Measurements from ENCODE around the gene SAMM50.

Gene SAMM50

DNA sequence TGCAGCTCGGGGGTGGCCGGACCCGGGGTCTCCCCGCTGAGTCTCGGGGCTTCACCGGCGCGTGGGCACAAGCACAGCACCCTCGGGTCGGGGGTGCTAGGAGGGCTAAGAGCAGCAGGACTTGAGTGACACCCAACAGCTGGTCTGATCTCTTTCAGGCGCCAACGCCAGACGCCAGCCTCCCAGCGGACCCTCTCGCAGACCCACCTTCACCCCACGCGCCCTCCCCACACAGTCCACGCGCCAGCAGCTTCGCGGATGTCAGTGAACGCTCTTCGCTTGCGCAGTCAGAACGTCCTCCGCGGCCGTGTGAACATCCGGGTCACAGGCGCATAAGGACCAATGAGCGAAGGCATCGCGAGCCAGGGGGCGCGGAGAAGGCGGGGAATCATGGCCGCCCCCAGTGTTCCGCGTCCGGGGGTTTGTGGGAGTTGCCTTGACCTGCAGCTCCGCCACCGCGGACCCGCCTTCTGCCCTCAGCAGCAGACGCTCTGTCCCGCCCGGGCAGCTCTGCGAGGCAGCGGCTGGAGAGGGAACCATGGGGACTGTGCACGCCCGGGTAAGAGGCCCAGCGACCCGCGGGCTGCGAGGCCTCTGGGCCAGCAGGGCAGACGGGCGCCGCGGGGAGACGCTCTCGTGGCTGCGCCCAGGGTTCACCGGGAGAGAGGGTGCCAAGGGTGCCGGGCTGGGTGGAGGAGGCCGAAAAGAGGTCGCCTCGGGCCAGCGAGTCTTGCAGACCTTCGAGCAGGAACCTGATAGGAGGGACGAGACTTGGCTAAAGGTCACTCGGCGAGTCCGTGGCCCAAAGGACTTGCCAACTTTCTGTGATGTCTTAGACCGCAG is at the start of gene SAMM50:
TSS of gene SAMM50 (plus strand) at position 403 of the 843 bp plus-strand sequence. CDS start at position 539, 136 bp downstream.
- peak; percentile 57 for DNase-seq

DNA sequence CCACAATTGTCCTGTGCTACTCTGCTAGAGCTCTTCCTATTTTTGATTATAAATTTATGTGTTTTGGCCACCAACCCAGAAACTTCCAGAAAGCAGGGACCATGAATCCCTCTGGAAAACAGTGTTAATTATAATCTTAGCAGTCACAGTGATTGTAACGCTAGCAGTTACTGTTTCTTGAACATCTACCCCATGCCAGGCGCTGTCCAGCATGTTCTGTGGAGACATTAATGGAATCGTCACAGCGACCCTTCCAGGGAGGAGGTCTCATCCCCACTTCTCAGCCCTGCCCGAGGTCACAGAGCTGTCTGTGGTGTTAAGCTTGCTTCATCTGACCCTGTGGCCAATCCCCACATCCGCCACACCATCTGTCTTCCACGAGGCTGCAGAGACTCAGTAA is 49.6 kb upstream of the SAMM50 start:
- no peak for DNase-seq

DNA sequence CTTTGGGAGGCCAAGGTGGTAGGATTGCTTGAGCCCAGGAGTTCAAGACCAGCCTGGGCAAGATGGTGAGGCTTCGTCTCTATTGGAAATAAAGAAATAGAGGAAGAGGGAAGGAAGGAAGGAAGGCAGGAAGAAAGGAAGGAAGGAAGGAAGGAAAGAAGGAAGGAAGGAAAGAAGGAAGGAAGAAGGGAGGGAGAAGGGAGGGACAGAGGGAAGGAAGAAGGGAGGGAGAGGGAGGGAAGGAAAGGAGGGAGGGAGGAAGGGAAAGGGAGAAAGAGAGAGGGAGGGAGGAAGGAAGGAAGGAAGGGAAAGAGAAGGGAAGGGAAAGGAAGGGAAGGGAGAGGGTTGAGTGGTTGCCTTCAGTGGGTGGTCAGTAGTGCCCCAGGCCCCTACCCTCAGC is 45.5 kb upstream of the SAMM50 start:
- DNase-seq = no peak

DNA sequence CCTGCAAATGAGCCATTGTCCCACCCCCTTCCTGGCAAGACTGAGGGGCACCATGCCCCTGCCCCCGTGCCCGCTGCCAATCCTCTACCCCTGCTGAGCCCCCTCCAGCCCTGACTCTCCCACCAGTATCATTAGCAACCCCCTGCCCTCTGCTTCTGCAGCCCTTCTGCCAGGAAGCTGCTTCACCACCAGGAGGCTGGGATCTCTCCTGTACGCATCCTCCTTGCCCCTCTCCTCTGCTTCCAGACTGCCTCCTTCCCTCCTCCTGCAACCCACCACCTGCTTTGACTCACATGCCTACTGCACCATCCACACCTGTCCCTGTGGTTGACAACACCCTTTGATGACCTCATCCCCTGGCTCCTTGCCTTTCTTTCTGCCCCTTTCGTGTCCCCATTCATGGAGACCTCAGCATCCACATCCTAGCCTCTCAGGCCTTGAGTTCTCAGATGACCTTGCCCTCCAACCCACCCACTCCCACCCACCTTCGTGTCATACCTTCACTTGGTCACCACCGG is 45.0 kb upstream of the SAMM50 start:
- DNase-seq = no peak

DNA sequence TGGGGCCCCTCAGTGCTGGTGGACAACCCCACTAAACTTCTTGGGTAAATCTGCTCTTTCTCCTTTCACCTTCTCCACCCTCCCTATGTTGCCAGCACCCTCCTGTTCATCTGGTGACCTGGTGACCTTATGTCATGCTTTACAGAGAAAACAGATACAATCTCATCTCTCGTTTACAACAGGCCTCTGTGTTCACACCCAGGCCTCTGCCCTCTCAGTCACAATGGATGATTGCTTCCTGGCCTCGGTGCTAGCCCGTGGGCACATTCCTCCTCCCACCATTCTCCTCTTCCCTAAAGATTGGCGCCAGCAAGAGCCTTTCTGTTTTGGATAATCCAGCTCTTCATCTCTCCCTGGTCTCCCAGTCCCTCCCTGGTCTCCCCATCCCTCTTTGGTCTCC is 43.9 kb upstream of the SAMM50 start:
- no peak for DNase-seq

DNA sequence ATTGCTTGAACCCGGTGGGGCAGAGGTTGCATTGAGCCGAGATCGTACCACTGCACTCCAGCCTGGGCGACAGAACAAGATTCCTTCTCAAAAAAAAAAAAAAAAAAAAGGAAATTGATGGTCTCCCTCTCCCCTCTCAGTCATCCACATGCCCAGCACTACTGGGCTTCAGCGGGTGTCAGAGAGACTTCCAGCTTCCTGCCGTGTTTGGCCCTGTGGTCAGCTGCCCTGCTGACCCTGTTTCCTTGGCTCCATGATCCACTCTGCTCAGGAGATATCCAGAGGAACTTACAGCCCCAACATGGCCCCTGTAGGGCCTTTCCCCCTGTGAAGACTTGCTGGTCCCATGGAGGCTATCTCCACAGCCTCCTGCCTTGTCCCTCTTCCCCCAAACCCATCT is 37.7 kb upstream of the SAMM50 start:
- DNase-seq = no peak

DNA sequence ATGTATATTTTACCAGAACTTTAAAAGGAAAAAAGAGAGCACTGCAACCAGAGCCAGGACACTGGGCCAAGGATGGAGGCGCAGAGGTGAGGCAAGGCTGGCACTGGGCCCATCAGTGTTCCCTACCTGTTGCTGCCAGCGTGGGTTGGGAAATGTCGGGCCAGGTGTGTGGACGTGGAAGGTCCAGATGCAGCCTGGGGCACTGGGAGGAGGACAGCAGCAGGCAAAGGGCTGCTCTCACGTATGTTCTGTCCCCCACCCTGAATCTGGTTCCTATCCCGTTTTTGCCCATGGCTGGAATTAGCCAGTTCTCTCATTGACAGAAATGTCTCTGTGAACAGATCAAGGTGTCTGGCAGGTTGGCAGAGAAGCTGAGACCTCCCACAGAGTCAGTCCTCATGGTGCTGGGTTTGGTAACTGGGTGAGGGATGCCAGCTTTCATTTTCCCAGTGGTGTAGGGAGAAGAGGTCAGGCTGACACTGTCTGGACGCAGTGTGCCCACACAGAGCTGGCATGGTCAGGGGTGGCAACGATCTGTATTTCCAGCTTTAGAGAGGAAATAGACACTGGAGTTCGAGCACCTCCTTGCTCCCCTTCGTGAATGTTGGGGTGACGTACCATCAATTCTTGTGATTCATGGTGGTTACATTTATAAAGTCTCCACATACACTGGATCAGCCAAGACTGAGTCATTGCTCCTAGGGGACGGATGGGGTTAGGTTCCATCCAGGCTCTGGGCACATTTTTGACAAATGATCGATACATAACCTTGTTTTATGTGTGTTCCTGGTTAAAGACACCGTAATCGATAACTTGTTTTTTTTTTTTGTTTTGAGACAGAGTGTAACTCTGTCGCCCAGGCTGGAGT is 35.9 kb upstream of the SAMM50 start:
- no peak for DNase-seq

DNA sequence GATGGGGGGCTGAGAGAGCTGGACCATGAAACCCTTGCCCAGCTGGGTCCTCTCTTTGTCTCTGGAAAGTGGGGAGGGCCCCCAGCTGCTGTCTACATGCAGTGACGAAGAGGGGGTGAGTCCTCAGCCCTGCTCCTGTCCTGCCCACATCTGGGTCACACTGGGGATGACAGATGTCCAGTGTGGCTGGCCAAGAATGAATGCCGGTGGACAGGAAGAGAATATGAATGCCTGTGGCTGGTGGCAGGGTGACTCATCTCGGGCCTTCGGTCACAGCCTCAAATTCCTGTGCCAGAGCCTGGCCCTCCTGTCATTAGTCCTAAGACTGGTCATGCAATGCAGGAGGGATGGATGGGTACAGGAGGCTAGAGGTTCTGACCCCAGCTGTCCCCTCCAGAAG is 33.9 kb upstream of the SAMM50 start:
- no peak for DNase-seq

DNA sequence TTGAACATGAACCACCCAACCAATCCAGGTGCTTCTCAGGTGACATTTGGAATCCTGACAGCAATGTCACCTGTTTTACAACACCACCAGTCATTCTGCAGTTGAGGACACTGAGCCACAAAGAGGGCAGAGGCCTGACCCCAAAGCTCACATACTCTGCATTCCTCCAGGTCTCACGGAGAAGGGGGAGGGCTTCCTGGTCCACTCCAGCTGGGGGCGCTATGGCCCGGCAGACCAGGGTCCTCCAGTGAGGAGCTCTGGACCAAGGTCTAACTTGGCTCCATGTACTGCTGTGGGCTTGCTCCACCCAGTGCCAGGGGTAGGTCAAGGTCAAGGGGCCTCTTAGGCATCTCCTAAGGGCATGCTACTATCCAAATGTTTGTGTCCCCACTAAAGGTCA is 33.1 kb upstream of the SAMM50 start:
- no peak for DNase-seq

DNA sequence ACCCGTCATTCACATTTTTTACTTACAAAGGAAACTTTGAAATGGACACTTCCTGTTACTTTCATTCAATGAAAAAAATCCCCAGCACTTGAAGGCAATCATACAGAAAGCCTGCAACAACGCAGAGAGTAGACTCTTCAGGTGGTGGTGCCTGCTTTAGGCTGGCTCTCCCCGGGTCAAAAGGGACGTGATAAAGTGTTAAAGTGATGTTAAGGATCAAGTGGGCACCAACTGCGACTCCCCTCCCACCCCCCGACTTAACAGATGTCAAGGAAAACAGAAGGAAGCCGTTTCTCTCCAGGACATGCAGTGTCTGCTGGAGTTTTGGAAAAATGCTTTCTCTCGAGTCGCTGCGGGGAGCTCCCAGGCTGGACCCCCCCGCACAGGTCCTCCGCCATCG is 32.1 kb upstream of the SAMM50 start:
- no peak for DNase-seq

DNA sequence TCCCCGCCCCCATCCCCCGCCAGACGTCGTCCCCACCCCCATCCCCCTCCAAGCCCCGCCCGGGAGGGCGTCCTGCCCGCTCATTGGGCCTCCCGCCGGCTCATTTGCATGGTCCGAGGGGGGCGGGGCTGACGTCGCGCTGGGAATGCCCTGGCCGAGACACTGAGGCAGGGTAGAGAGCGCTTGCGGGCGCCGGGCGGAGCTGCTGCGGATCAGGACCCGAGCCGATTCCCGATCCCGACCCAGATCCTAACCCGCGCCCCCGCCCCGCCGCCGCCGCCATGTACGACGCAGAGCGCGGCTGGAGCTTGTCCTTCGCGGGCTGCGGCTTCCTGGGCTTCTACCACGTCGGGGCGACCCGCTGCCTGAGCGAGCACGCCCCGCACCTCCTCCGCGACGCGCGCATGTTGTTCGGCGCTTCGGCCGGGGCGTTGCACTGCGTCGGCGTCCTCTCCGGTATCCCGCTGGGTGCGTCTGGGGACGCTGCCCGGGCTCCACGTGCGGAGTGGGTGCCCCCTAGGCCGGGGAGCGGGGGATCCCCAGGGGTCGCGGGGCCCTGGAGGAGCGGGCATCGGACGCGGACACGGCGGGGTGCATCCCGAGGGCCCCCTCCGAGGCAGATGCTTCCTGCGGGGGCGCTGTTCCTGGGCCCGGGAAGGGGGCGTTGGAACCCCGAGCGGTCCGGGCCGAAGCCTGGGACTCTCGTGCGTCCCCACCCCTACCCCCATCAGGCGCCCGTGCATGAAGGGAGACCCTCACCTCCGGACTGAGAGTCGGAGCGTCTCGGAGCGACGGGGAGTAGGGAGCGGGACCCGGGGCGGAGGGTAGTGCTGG is 31.4 kb upstream of the SAMM50 start, which contains the start of gene PNPLA3:
TSS of gene PNPLA3 (plus strand) at position 175 of the 834 bp plus-strand sequence. CDS start at position 282, 107 bp downstream.
- DNase-seq = peak; percentile 54

DNA sequence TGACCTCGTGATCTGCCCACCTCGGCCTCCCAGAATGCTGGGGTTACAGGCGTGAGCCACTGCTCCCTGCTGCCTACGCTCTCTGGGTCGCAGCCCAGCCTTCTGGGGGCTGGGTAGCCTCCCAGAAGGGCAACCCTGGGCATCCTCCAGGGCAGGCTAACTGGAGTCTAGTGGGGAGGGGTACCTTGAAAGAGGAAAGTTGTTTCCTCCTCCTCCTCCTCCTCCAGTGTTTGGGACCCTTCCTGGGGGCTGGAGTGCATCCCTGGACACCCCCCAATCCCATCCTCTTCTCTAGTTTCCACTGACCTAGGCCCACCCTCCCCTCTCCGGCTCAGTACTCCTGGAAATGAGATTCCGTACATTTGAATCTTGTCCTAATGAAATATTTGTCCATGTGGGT is 30.4 kb upstream of the SAMM50 start:
- no peak for DNase-seq

DNA sequence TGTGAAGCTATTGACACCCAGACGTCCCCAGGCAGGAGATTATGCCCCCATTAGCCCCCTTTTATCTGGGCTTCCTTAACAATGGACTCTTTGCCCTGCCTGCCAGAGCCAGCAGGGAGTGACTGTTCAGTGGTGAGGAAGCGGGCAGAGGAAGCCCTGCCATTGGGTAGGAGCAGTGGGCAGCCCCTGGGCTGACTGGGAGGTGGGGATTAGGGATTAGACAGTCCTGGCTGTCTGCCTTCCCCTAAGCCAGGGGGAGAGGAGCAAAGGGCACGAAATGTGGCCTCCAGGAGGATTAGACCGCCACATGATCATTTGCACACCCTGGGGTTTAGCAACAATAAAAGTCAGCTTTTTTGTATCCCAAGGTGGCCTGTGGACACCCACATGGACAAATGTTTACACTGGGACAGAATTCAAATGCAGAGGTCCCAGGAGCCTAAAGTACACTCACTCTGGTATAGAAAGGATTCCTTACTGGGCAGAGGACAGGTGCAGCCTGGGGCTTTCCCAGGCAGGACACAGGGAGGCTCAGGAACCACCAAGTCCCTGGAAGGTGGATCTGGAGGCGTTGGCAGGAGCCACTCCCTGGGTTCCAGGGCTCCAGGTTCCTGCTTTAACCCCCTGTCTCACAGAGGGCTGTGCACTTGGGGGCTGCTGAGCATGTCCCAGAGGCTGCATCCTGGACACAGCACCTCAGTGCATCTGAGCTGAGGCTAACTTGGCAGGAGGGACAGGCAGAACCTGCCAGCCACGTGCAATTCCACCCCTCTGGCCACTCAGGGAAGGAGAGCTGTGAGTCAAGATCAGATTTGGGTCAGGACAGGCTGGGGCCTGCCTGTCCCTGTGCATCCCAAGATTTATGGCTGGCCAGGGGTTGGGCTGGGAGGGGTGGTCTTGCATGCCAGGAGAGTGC is 29.6 kb upstream of the SAMM50 start:
- no peak for DNase-seq

DNA sequence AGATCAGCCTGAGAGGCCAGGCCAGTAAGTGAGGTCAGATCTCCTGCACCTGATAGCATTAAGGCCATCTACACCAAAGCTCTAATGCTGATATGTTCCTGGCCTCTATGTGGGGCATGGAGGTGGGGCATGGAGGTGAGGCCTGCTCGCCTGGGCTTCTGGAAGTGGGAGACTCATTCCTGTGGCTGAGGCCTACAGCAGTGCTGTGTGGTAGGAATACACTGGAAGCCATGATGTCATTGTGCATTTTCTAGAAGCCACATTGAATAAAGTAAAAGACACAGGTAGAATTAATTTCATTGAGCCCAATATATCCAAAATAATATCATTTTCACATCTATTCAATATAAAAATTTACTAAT is 28.9 kb upstream of the SAMM50 start:
- DNase-seq = no peak

DNA sequence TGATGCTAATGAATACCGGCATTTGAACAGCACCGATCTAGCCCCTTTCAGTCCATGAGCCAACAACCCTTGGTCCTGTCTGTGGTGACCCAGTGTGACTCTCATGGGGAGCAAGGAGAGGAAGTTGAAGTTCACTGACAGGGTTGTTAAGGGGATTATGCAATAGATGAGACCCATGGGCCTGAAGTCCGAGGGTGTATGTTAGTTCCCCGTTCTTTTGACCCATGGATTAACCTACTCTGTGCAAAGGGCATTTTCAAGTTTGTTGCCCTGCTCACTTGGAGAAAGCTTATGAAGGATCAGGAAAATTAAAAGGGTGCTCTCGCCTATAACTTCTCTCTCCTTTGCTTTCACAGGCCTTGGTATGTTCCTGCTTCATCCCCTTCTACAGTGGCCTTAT is 26.8 kb upstream of the SAMM50 start:
- DNase-seq = no peak

DNA sequence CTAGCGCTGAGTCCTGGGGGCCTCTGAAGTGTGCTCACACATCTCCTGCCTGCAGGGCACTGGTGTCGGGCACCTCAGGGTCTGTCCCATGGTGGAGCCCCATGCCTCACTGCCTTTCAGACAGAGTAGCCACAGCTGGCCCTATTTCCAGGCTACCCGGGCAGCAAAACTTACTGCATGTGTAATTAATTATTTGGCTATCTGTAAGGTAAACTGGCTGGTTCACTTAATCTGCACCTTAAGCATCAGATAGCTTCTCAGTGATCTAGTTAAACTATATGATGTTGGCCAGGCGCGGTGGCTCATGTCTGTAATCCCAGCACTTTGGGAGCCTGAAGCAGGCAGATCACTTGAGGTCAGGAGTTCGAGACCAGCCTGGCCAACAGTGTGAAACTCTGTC is 26.3 kb upstream of the SAMM50 start:
- DNase-seq = no peak

DNA sequence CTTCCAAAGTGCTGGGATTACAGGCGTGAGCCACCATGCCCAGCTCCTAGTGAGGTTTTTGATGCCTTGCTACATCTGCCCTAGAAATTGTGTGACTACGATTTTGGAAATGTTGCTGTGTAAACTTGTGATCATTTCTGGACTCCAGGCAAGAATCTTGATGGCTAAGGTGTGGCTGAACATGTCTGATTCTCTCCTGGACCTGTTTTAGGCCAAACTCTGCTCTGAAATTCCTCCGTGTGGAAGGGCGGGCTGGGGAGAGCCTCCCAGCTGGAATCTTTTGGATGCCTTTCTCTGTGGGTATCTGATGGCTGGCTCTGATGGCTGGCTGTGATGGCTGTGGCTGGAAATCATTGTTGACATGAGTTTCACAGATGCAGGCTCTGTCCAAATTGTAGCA is 23.5 kb upstream of the SAMM50 start:
- DNase-seq = no peak

DNA sequence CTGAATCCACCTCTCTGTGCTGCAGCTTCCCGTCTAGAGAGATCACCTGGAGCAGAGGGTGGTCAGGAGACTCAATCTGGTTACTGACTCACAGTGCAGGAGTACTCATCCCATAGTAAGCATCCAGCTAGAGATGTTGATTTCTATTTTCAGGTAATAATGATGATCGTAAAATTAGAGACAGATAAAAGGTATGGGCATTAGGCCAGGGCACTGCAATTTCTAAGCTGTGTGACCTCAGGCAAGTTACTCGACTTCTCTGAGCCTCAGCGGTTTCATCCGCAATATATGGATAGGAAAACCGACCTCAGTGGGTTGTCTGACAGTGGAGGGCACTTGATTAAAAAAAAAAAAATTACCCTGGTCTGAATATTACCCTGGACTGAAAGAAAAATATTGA is 13.8 kb upstream of the SAMM50 start:
- DNase-seq = no peak

DNA sequence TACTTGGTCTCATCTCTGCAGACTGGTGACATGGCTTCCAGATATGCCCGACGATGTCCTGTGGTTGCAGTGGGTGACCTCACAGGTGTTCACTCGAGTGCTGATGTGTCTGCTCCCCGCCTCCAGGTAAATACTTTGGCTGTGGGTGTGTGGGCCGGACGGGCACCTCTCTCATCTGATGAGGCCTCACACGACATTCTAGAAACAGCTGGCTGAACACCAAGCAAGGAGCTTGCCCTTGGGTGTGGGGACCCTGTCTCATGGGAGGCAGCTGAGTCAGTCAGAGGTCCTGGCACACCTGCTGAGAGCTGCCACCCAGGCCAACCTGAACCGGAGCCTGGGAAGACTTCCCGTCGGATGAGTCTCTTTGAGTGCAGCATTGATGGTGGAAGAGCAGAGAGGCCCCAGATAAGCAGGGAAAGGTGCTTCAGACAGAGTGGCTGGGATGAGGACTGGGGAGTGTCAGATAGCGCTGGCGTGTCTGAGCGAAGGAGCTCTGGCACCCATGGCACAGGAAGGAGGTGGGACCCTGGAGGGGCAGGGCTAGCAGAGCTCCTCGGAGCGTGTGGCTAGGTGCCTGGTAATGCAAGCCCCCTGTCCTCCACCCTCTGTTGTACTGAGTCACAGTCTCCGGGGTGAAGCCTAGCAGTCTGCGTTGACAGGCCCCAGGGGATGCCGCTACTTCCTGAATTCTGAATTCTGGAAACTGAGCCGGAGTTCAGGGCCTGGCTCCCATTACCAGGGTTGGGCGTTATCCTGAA is 10.4 kb upstream of the SAMM50 start:
- DNase-seq = no peak

DNA sequence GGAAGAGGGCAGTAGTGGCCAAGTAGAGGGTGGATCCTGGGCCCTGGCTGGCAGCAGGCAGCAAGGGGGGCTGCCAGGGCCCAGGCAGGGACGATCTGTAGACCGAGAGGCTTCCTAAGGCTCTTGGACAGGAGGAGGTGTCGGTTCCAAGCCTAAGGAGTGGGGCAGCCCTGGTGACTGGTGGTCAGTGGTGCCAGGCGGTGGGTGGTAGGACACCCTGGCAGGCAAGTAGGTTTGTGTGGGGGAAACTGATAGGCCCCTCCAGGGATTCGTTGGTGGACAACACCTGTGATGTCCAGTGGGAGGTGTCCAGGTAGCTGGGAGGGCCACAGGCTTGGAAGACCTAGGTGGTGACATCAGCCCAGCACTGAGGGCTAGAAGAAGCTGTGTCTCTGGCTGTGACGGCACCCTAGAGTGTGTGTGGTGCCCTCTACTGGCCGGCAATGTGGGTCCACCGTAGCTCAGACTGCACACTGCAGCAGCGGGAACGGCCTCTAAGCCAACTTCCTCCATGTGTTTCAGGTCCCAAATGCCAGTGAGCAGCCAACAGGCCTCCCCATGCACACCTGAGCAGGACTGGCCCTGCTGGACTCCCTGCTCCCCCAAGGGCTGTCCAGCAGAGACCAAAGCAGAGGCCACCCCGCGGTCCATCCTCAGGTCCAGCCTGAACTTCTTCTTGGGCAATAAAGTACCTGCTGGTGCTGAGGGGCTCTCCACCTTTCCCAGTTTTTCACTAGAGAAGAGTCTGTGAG is 9.4 kb upstream of the SAMM50 start:
- no peak for DNase-seq

DNA sequence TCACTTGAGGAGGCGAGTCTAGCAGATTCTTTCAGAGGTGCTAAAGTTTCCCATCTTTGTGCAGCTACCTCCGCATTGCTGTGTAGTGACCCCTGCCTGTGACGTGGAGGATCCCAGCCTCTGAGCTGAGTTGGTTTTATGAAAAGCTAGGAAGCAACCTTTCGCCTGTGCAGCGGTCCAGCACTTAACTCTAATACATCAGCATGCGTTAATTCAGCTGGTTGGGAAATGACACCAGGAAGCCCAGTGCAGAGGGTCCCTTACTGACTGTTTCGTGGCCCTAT is 8.9 kb upstream of the SAMM50 start:
- no peak for DNase-seq

Data from NCI-H1048 (cell line).